OCI-LY3 (cell line): ENCODE measurements around the gene CARS2.
"Not testable (repeated sequence)": the region's sequence is repeated elsewhere in the genome, so short reads cannot be mapped to it uniquely, and the experiment has no call there.

Source experiments
- H2AFZ ChIP-seq: fragments of 200-600, 300-600 bp; shearing (Covaris generic); 2 replicates; pipeline ENCODE4 v1.6.0; 2014; ENCODE audit warnings: antibody characterized with exemption, low read depth, low read length
- H3K27ac ChIP-seq: fragments of 200-600, 300-600 bp; sonication (generic); 2 replicates; pipeline ENCODE4 v1.5.1; 2014; ENCODE audit warnings: mild to moderate bottlenecking, low read length, moderate library complexity, mixed read lengths
- H3K27me3 ChIP-seq: fragments of 200-600, 300-600 bp; sonication (generic); 2 replicates; pipeline ENCODE4 v1.6.1; 2014; ENCODE audit warnings: low read depth, low read length, mixed read lengths
- H3K36me3 ChIP-seq: fragments of 200-600, 300-600 bp; sonication (generic); replicated peaks from 2 replicates; pipeline ENCODE3; 2014; ENCODE audit warnings: low read depth, low read length, mixed read lengths
- H3K4me1 ChIP-seq: fragments of 300-600, 200-600 bp; sonication (generic); 2 replicates; pipeline ENCODE4 v1.6.1; 2014; ENCODE audit warnings: low read length, mixed read lengths
- H3K4me2 ChIP-seq: fragments of 200-600, 300-600 bp; sonication (generic); 2 replicates; pipeline ENCODE4 v1.6.1; 2014; ENCODE audit warnings: low read length, mixed read lengths
- H3K4me3 ChIP-seq: fragments of 300-600, 200-600 bp; sonication (generic); 2 replicates; pipeline ENCODE4 v1.5.1; 2014; ENCODE audit warnings: antibody characterized with exemption, mild to moderate bottlenecking, low read length, moderate library complexity
- H3K79me2 ChIP-seq: fragments of 300-600, 200-600 bp; shearing (Covaris generic); 2 replicates; pipeline ENCODE4 v1.6.1; 2014; ENCODE audit warnings: mild to moderate bottlenecking, low read length, mixed read lengths
- H3K9ac ChIP-seq: fragments of 300-600, 200-600 bp; shearing (Covaris generic); 2 replicates; pipeline ENCODE4 v1.6.0; 2014; ENCODE audit warnings: mild to moderate bottlenecking, low read length, moderate library complexity
- H3K9me3 ChIP-seq: fragments of 200-600, 300-600 bp; shearing (Covaris generic); 2 replicates; pipeline ENCODE4 v1.6.1; 2014; ENCODE audit warnings: low read length, mixed read lengths; ENCODE audit not compliant: insufficient read depth
- H4K20me1 ChIP-seq: fragments of 200-600, 300-600 bp; sonication (generic); 2 replicates; pipeline ENCODE4 v1.6.1; 2016; ENCODE audit warnings: low read length, mixed read lengths; ENCODE audit not compliant: insufficient read depth
- CTCF ChIP-seq: fragments of 200-600, 300-600 bp; sonication (generic); IDR thresholded peaks from 2 replicates; pipeline ENCODE4 v1.5.1; 2014; ENCODE audit warnings: antibody characterized with exemption, low read length, low read depth
- EZH2phosphoT487 ChIP-seq: fragments of 200-600 bp; shearing (Covaris generic); IDR thresholded peaks from 2 replicates; pipeline ENCODE4 v1.6.1; 2018; ENCODE audit warnings: antibody characterized with exemption, mixed run types, low read depth

CARS2 gene

GRCh38 chr13:110705356-110705825, 525 bp downstream of the CARS2 start:
- peaks cover 38% of the 10 kb centered on the region for H3K79me2 ChIP-seq

GRCh38 chr13:110702591-110703526, 3.1 kb downstream of the CARS2 start:
- TF ChIP-seq CTCF (no peak), EZH2phosphoT487 (no peak)
- Histone ChIP-seq H3K4me2 (no peak overlapping the region), H3K9ac (no peak overlapping the region), H3K27me3 (peaks cover 3% of the 10 kb centered on the region; the same call in 1 of the 2 replicates), H3K4me1 (peaks cover 29% of the 10 kb centered on the region), H3K36me3 (peaks cover 48% of the 10 kb centered on the region), H3K79me2 (peaks cover 39% of the 10 kb centered on the region), H2AFZ (no peak overlapping the region), H3K9me3 (no peaks in the 10 kb centered on the region), H4K20me1 (0 out of 2 replicates have a peak, but pooled peaks cover 12% of the 10 kb centered on the region), H3K4me3 (no peak overlapping the region), H3K27ac (no peak overlapping the region)

More at GRCh38 chr13:110705356-110705825, 525 bp downstream of the CARS2 start:
- Histone ChIP-seq H3K36me3 (peaks cover 31% of the 10 kb centered on the region), H4K20me1 (0 out of 2 replicates have a peak, but pooled peaks cover 4% of the 10 kb centered on the region), H3K27me3 (peaks cover 4% of the 10 kb centered on the region; the same call in 1 of the 2 replicates), H3K27ac (peak overlapping the region; percentile 28; the same call in 1 of the 2 replicates), H3K9ac (peak overlapping the region; percentile 90), H3K4me2 (peak overlapping the region; percentile 99), H3K9me3 (no peaks in the 10 kb centered on the region), H3K4me3 (peak overlapping the region; percentile 93), H3K4me1 (peaks cover 24% of the 10 kb centered on the region), H2AFZ (peak overlapping the region; percentile 45)
- no peak for TF ChIP-seq EZH2phosphoT487
- TF ChIP-seq CTCF = no peak

GRCh38 chr13:110702089-110702488, 3.8 kb downstream of the CARS2 start:
- no peak overlapping the region for H3K4me3 ChIP-seq
- H3K4me2 ChIP-seq = no peak overlapping the region
- peaks cover 56% of the 10 kb centered on the region for H3K36me3 ChIP-seq
- H3K27me3 ChIP-seq = no peaks in the 10 kb centered on the region
- peaks cover 22% of the 10 kb centered on the region for H3K4me1 ChIP-seq
- H3K27ac ChIP-seq = no peak overlapping the region
- TF ChIP-seq CTCF (no peak), EZH2phosphoT487 (no peak)
- H3K79me2 ChIP-seq = peaks cover 43% of the 10 kb centered on the region
- no peak overlapping the region for H2AFZ ChIP-seq
- no peaks in the 10 kb centered on the region for H3K9me3 ChIP-seq
- H3K9ac ChIP-seq = no peak overlapping the region
- 0 out of 2 replicates have a peak, but pooled peaks cover 12% of the 10 kb centered on the region for H4K20me1 ChIP-seq

GRCh38 chr13:110701061-110701460, 4.9 kb downstream of the CARS2 start:
- not testable (repeated sequence) for H3K9ac ChIP-seq, H3K4me2 ChIP-seq, H3K4me3 ChIP-seq, H2AFZ ChIP-seq, H3K27ac ChIP-seq, H3K9me3 ChIP-seq, H3K27me3 ChIP-seq
- Histone ChIP-seq H3K4me1 (peaks cover 14% of the 10 kb centered on the region), H4K20me1 (peaks cover 12% of the 10 kb centered on the region; the same call in 1 of the 2 replicates), H3K36me3 (peaks cover 64% of the 10 kb centered on the region), H3K79me2 (peaks cover 47% of the 10 kb centered on the region)
